ENCODE results near the gene FOXN3.

DNA sequence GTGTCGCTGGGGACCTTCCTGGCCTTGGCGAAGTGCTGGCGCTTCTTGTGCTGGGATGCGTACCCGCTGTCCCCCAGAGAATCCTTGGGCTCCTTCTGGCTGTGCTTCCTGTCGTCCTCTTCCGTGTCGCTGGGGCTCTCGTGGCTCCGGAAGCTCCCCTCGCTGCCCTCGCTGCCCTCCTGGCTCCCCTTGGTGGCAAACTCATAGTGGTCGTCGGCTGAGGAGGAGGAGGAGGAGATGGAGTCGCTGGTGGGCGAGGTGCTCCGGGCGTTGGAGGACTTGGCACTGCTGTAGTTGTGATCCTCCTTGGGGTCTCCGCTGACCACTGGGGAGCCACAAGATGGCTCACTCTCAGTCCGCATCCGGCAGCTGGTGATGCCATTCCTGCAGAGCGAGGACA lies 254.4 kb downstream of the FOXN3 start:
- TF ChIP-seq, protein P1, sequence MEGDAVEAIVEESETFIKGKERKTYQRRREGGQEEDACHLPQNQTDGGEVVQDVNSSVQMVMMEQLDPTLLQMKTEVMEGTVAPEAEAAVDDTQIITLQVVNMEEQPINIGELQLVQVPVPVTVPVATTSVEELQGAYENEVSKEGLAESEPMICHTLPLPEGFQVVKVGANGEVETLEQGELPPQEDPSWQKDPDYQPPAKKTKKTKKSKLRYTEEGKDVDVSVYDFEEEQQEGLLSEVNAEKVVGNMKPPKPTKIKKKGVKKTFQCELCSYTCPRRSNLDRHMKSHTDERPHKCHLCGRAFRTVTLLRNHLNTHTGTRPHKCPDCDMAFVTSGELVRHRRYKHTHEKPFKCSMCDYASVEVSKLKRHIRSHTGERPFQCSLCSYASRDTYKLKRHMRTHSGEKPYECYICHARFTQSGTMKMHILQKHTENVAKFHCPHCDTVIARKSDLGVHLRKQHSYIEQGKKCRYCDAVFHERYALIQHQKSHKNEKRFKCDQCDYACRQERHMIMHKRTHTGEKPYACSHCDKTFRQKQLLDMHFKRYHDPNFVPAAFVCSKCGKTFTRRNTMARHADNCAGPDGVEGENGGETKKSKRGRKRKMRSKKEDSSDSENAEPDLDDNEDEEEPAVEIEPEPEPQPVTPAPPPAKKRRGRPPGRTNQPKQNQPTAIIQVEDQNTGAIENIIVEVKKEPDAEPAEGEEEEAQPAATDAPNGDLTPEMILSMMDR (IDR thresholded peaks at IDR 0.05; ENCODE audit: extremely low read depth in 1 of 2, insufficient read depth in 1 of 2, low read depth in 1 of 2, low read length in 2 of 2), result no peak
- no peak for TF ChIP-seq POLR2A (IDR thresholded peaks at IDR 0.05; ENCODE audit: low read depth, low read length)
- no peak for TF ChIP-seq EZH2 (IDR thresholded peaks at IDR 0.05; ENCODE audit: borderline replicate concordance, low read depth, low read length, severe bottlenecking)
- TF ChIP-seq, protein P2, sequence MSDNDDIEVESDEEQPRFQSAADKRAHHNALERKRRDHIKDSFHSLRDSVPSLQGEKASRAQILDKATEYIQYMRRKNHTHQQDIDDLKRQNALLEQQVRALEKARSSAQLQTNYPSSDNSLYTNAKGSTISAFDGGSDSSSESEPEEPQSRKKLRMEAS (IDR thresholded peaks at IDR 0.05; ENCODE audit: insufficient read depth, insufficient read length), result no peak
- no peak for TF ChIP-seq JUN (IDR thresholded peaks at IDR 0.05; ENCODE audit: borderline replicate concordance, insufficient read depth, insufficient read length, low read depth)
- TF ChIP-seq POLR2AphosphoS5 (IDR thresholded peaks at IDR 0.05; ENCODE audit: insufficient read depth, low read depth, low read length), result no peak
